H1 (cell line): Measurements from ENCODE around the gene BSCL2. TPM values are rescaled to one million over a fixed set of nuclear protein-coding genes. Genes with fewer than 3 reads are reported as not detected.

ENCODE experiments used
- CTCF ChIA-PET: fragments of 300-600 bp; sonication (Branson Sonifier 250); formaldehyde crosslinking; loops from one replicate; lab custom pipeline; 2021; ENCODE audit not compliant: partially characterized antibody; lab: Charles Lee
- POLR2A ChIA-PET: fragments of 300-600 bp; sonication (Branson Sonifier 250); formaldehyde crosslinking; loops from one replicate; lab custom pipeline; 2021; ENCODE audit warnings: inconsistent platforms; ENCODE audit not compliant: partially characterized antibody; lab: Charles Lee
- DNase-seq, 2 experiments: peaks; one replicate each; pipeline versions ENCODE4 v3.0.0 to v3.0.0-alpha.2; 2010 to 2022; ENCODE audit warnings: low spot score in 2 of 2, low read depth in 1 of 2, mixed read lengths in 1 of 2
- FAIRE-seq: peaks from 2 replicates; lab custom pipeline; 2011; peaks lifted over from hg19 to GRCh38; lab: Jason Lieb, UNC
- H2AFZ ChIP-seq: 2 replicates; pipeline ENCODE4 v1.8.1; 2012; ENCODE audit warnings: low read length, inconsistent platforms
- H2AK5ac ChIP-seq: 2 replicates; pipeline ENCODE4 v1.6.1; 2013; ENCODE audit warnings: low read depth, low read length
- H2BK120ac ChIP-seq: replicated peaks from 2 replicates; pipeline ENCODE3; 2013; ENCODE audit warnings: low read depth, low read length, inconsistent platforms
- H2BK12ac ChIP-seq: 2 replicates; pipeline ENCODE4 v1.6.1; 2013; ENCODE audit warnings: low read depth, low read length
- H2BK15ac ChIP-seq: 2 replicates; pipeline ENCODE4 v1.6.1; 2013; ENCODE audit warnings: low read length
- H2BK20ac ChIP-seq: 2 replicates; pipeline ENCODE4 v1.6.1; 2013; ENCODE audit warnings: low read length
- H2BK5ac ChIP-seq: 2 replicates; pipeline ENCODE4 v1.6.1; 2013; ENCODE audit warnings: low read depth, low read length
- H3K14ac ChIP-seq: 2 replicates; pipeline ENCODE4 v1.6.1; 2013; ENCODE audit warnings: inconsistent platforms; ENCODE audit not compliant: insufficient read length
- H3K18ac ChIP-seq: 2 replicates; pipeline ENCODE4 v1.6.1; 2013; ENCODE audit warnings: low read length; ENCODE audit errors: extremely low read depth
- H3K23ac ChIP-seq: 2 replicates; pipeline ENCODE4 v1.6.1; 2013; ENCODE audit warnings: inconsistent platforms; ENCODE audit not compliant: insufficient read length
- H3K23me2 ChIP-seq: 2 replicates; pipeline ENCODE4 v1.6.1; 2013; ENCODE audit warnings: low read depth, low read length
- H3K27ac ChIP-seq: 2 replicates; pipeline ENCODE4 v1.6.1; 2011; ENCODE audit warnings: low read depth, low read length, inconsistent platforms
- H3K27me3 ChIP-seq, 4 experiments: replicated peaks in 1 of 4; 1 replicate in 1 of 4; 2 replicates in 3 of 4; pipeline versions ENCODE4 v1.6.1 to v1.8.1; 2011 to 2013; ENCODE audit warnings: low read length in 3 of 4, mild to moderate bottlenecking in 3 of 4, inconsistent platforms in 2 of 4, mixed read lengths in 2 of 4, moderate library complexity in 1 of 4; ENCODE audit not compliant: control insufficient read depth in 3 of 4, insufficient read depth in 3 of 4; ENCODE audit errors: extremely low read depth in 1 of 4
- H3K36me3 ChIP-seq, 4 experiments: 2 replicates each; pipeline versions ENCODE4 v1.6.1 to v1.8.1; 2011 to 2013; ENCODE audit warnings: mild to moderate bottlenecking in 4 of 4, low read length in 3 of 4, moderate library complexity in 2 of 4, control low read depth in 1 of 4, inconsistent platforms in 1 of 4; ENCODE audit not compliant: insufficient read depth in 4 of 4, control insufficient read depth in 2 of 4
- H3K4ac ChIP-seq: replicated peaks from 2 replicates; pipeline ENCODE3; 2013; ENCODE audit warnings: low read length, low read depth, mixed read lengths, inconsistent platforms; ENCODE audit not compliant: insufficient read length
- H3K4me1 ChIP-seq, 4 experiments: replicated peaks in 1 of 4; 1 replicate in 1 of 4; 2 replicates in 3 of 4; pipeline versions ENCODE4 v1.6.1 to v1.8.1; 2011 to 2013; ENCODE audit warnings: low read length in 3 of 4, inconsistent platforms in 2 of 4, mixed read lengths in 1 of 4; ENCODE audit not compliant: insufficient read depth in 4 of 4, control insufficient read depth in 3 of 4
- H3K4me2 ChIP-seq, 2 experiments: 2 replicates each; pipeline versions ENCODE4 v1.6.1 to v1.8.1; 2011 to 2013; ENCODE audit warnings: low read depth in 2 of 2, low read length in 2 of 2, control low read depth in 1 of 2, inconsistent platforms in 1 of 2, mild to moderate bottlenecking in 1 of 2; ENCODE audit not compliant: insufficient read depth in 1 of 2
- H3K4me3 ChIP-seq, 4 experiments: fragments of 200-600, 300-600 bp in 1 of 4; sonication (generic), shearing (Covaris generic), sonication (Bioruptor Twin) in 1 of 4; 2 replicates each; pipeline versions ENCODE4 v1.5.1 to v1.8.1; 2011 to 2016; ENCODE audit warnings: low read length in 4 of 4, low read depth in 3 of 4, control low read depth in 2 of 4, inconsistent platforms in 2 of 4, mild to moderate bottlenecking in 2 of 4, mixed read lengths in 1 of 4, moderate library complexity in 1 of 4; ENCODE audit not compliant: insufficient read depth in 2 of 4; ENCODE audit errors: extremely low read depth in 1 of 4
- H3K56ac ChIP-seq: replicated peaks from 2 replicates; pipeline ENCODE3; 2013; ENCODE audit warnings: low read depth, mild to moderate bottlenecking, mixed read lengths, low read length, inconsistent platforms; ENCODE audit not compliant: insufficient read length
- H3K79me1 ChIP-seq: 2 replicates; pipeline ENCODE4 v1.6.1; 2013; ENCODE audit warnings: low read depth, low read length, control low read depth
- H3K79me2 ChIP-seq, 2 experiments: 2 replicates each; pipeline versions ENCODE4 v1.6.1 to v1.8.1; 2012 to 2013; ENCODE audit warnings: low read length in 2 of 2, mild to moderate bottlenecking in 2 of 2, inconsistent platforms in 1 of 2; ENCODE audit not compliant: insufficient read depth in 2 of 2, control insufficient read depth in 1 of 2
- H3K9ac ChIP-seq, 4 experiments: replicated peaks in 1 of 4; 1 replicate in 1 of 4; 2 replicates in 3 of 4; pipeline versions ENCODE4 v1.6.1 to v1.8.1; 2011 to 2013; ENCODE audit warnings: low read depth in 3 of 4, low read length in 3 of 4, control low read depth in 2 of 4, mild to moderate bottlenecking in 2 of 4, moderate library complexity in 2 of 4, inconsistent platforms in 1 of 4; ENCODE audit errors: extremely low read depth in 1 of 4
- H3K9me3 ChIP-seq, 2 experiments: 2 replicates each; pipeline versions ENCODE4 v1.6.1 to v1.8.1; 2012 to 2013; ENCODE audit warnings: mild to moderate bottlenecking in 2 of 2, moderate library complexity in 2 of 2, control low read depth in 1 of 2, inconsistent platforms in 1 of 2, low read depth in 1 of 2, low read length in 1 of 2, mixed read lengths in 1 of 2; ENCODE audit not compliant: insufficient read depth in 2 of 2
- H4K20me1 ChIP-seq, 2 experiments: replicated peaks in 1 of 2; 2 replicates each; pipeline versions ENCODE3 to v1.8.1; 2011 to 2013; ENCODE audit warnings: inconsistent platforms in 2 of 2, low read length in 2 of 2, mild to moderate bottlenecking in 1 of 2; ENCODE audit not compliant: insufficient read depth in 2 of 2, control insufficient read depth in 1 of 2
- H4K5ac ChIP-seq: 2 replicates; pipeline ENCODE4 v1.6.1; 2013; ENCODE audit warnings: low read length, low read depth, mixed read lengths, inconsistent platforms; ENCODE audit not compliant: insufficient read length
- H4K8ac ChIP-seq: 2 replicates; pipeline ENCODE4 v1.8.0; 2013; ENCODE audit warnings: mild to moderate bottlenecking, moderate library complexity, low read length, inconsistent platforms; ENCODE audit not compliant: insufficient read depth; ENCODE audit errors: extremely low read depth
- H4K91ac ChIP-seq: replicated peaks from 2 replicates; pipeline ENCODE3; 2013; ENCODE audit warnings: low read length, mixed read lengths, inconsistent platforms; ENCODE audit not compliant: insufficient read length
- GABPA ChIP-seq: IDR thresholded peaks from 2 replicates; pipeline ENCODE4 v1.6.1; 2011; ENCODE audit warnings: mild to moderate bottlenecking, low read length, moderate library complexity, borderline replicate concordance; ENCODE audit not compliant: insufficient read depth
- RAD21 ChIP-seq, 2 experiments: IDR thresholded peaks in 1 of 2; conservative IDR thresholded peaks in 1 of 2; 2 replicates each; pipeline ENCODE4 v1.6.1; 2011; ENCODE audit warnings: low read depth in 2 of 2, low read length in 2 of 2, improper control_type of control experiment in 1 of 2, inconsistent platforms in 1 of 2, mild to moderate bottlenecking in 1 of 2, moderate library complexity in 1 of 2
- WGBS, 2 experiments: shearing (Covaris generic) in 1 of 2; methylation state at CpG; one replicate each; pipeline versions ENCODE4 v1.1.6 to v1.1.7; 2013 to 2015; ENCODE audit warnings: low lambda C conversion rate in 2 of 2, mixed read lengths in 2 of 2, inconsistent platforms in 1 of 2, low coverage in 1 of 2, missing lambda C conversion rate in 1 of 2; ENCODE audit not compliant: insufficient replicate concordance in 2 of 2, insufficient coverage in 1 of 2, insufficient read length in 1 of 2; ENCODE audit errors: extremely low coverage in 1 of 2, missing lambda C conversion rate in 1 of 2; 5-methylcytosine and 5-hydroxymethylcytosine counted together
- polyA plus RNA-seq, 7 experiments: library from polyadenylated mRNA; depleted of rRNA in 3 of 7; stranded (reverse) in 5 of 7; unstranded in 2 of 7; fragments of >200 nt in 5 of 7; fragments of 200-250 nt in 2 of 7; gene quantifications; 1 replicate in 5 of 7; 2 replicates in 1 of 7; 4 replicates in 1 of 7; pipeline versions ENCODE4 v1.2.1 to v1.2.3, GENCODE V29; 2011 to 2013; ENCODE audit warnings: missing spikeins in 2 of 7, mixed read lengths in 2 of 7
- total RNA-seq: library from RNA; stranded (reverse); fragmentation: NEBNext Ultra II Directional; extraction: Animal tissue kit (Norgen Biotek cat#: 25700); gene quantifications from 2 replicates; pipeline ENCODE4 v1.2.1, GENCODE V29; 2021

Gene BSCL2
- total and polyA plus RNA-seq, 2 of the 8 experiments (the other 6 are each of a cell fraction or from before 2014, with no cell fraction given), result 59.5 to 264 TPM

GRCh38 chr11:62732830-62733229 lies 25.6 kb upstream of the BSCL2 start:
- Histone ChIP-seq H3K4me1 (no peaks in the 10 kb centered on the region), H3K9me3 (no peaks in the 10 kb centered on the region), H3K18ac (no peak overlapping the region), H3K23me2 (peaks cover 5% of the 10 kb centered on the region), H3K14ac (no peak overlapping the region), H2BK120ac (no peak overlapping the region), H2AFZ (no peak overlapping the region), H4K91ac (no peak overlapping the region), H3K9ac (no peak overlapping the region), H2BK12ac (no peak overlapping the region), H4K8ac (no peak overlapping the region), H3K4ac (no peak overlapping the region), H3K4me2 (no peak overlapping the region), H4K20me1 (no peaks in the 10 kb centered on the region), H4K5ac (no peak overlapping the region), H3K27me3 (no peaks in the 10 kb centered on the region), H2AK5ac (no peak overlapping the region), H3K79me1 (no peaks in the 10 kb centered on the region), H3K56ac (no peak overlapping the region), H2BK5ac (no peak overlapping the region), H3K27ac (no peak overlapping the region), H3K79me2 (peaks cover 0 to 33% of the 10 kb centered on the region in 2 experiments; a peak in 3 of 4 replicates), H2BK20ac (no peak overlapping the region), H2BK15ac (no peak overlapping the region), H3K23ac (no peak overlapping the region), H3K36me3 (peaks cover 5 to 23% (median 8%) of the 10 kb centered on the region in 4 experiments; a peak in 7 of 8 replicates), H3K4me3 (no peak overlapping the region)
- peak; percentile 51 to 56; a peak in 3 of 4 replicates for TF ChIP-seq RAD21 (IDR thresholded peaks at IDR 0.05 in 1 of 2, conservative IDR thresholded peaks at IDR 0.05 in 1 of 2; ENCODE audit: low read depth in 2 of 2, low read length in 2 of 2)
- TF ChIP-seq GABPA, result no peak
- POLR2A ChIA-PET, result interaction anchor here (1.0 to 10.9 kb wide), 4 partner anchors 19 to 121 kb away, joined by 3 to 192 read pairs (median 98); partner anchors contain the start of genes TAF6L and ZBTB3
- no peak for FAIRE-seq
- CTCF ChIA-PET, result interaction anchor here (0.7 to 6.1 kb wide), 6 partner anchors 17 to 863 kb away, joined by 3 to 32 read pairs (median 4); partner anchors contain the start of gene TMEM179B
- 92% methylated on average over 2 of the region's 2 CpGs; no CpG with 5 or more reads in 1 of the 2 experiments for WGBS, 2 experiments
- DNase-seq, result no peak
